ENCODE data around the gene SPDYE16. TPM values are rescaled to one million over a fixed set of nuclear protein-coding genes. Genes with fewer than 3 reads are reported as not detected.

Gene SPDYE16
- total RNA-seq, 1 donor from 2014 or later, result 0.18 TPM

Other genes starting within 250 kb of the SPDYE16 start
- gene HSPB1, start 240.6 kb downstream of the SPDYE16 start, total RNA-seq, result 235 to 241 TPM (median 239 TPM) in 3 replicates
- gene YWHAG, start 184.3 kb downstream of the SPDYE16 start, total RNA-seq, result 144 to 145 TPM (median 145 TPM) in 3 replicates
- 22.4 to 26.2 TPM (median 25.2 TPM) in 3 replicates for gene SSC4D, start 133.6 kb downstream of the SPDYE16 start, total RNA-seq
- 0.41 to 0.89 TPM in 2 of 3 replicates, not detected in the other for gene ZP3, start 118.3 kb downstream of the SPDYE16 start, total RNA-seq
- gene DTX2, start 81.6 kb downstream of the SPDYE16 start, total RNA-seq, result 18.9 to 24.6 TPM (median 23.4 TPM) in 3 replicates
- gene UPK3B, start 32.7 kb downstream of the SPDYE16 start, total RNA-seq, result 49.5 to 56.9 TPM (median 50.1 TPM) in 3 replicates
- gene POMZP3, start 84.0 kb upstream of the SPDYE16 start, total RNA-seq, result 14.7 to 15.8 TPM (median 15.7 TPM) in 3 replicates